ENCODE results near the gene RCOR1.

The RCOR1 gene

DNA sequence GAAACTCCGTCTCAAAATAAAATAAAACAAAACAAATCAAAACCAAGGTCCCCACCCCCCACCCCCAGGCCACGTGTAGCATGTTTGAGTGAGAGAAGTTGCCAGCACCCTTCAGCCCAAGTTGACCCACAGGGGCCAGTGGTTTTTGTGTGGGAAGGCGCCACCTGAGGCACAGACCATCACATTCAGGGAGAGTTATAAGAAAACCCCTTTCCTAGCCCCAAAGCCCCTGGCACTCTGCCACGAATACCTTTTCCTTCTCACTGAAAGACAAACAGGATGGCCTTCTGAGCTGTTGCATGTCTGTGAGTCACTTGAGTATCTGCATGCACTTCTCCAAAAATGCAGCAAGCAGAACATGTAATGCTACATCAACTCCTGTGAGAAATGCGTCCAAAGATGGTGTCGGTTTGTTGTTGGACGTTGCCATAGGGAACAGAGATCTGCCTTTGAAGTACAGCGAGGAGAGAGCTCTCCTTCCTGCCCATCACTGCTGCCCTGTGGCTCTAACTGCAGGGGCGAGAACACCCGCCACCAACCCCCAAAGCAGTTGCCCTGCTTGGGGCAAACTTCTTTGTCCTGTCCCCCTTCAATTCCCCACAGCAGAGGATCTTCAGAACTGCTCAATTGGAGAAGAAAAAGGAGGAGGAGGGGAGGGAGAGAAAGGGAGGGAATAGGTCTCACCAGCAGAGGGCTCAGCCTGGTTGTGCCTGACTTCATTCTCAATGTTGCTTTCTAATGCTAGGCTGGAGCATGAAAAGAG, 182.1 kb downstream of the RCOR1 start:
- Histone ChIP-seq H3K27ac (ENCODE audit: low read depth, low read length, poor library complexity, severe bottlenecking) (peak overlapping the region; percentile 36), H3K4me1 (ENCODE audit: insufficient read depth, low read length, severe bottlenecking) (peaks cover 33% of the 10 kb centered on the region), H2AFZ (ENCODE audit: low read length) (no peak overlapping the region), H3K9ac (ENCODE audit: low read length) (no peak overlapping the region), H3K4me2 (ENCODE audit: low read length) (no peak overlapping the region), H3K27me3 (ENCODE audit: insufficient read depth, low read length) (no peaks in the 10 kb centered on the region), H3K4me3 (ENCODE audit: low read depth, low read length, poor library complexity, severe bottlenecking) (no peak overlapping the region), H3K79me2 (ENCODE audit: insufficient read depth, low read length) (peaks cover 15% of the 10 kb centered on the region), H3F3A (ENCODE audit: insufficient read depth, low read length) (no peaks in the 10 kb centered on the region), H3K36me3 (ENCODE audit: insufficient read depth, low read length) (no peaks in the 10 kb centered on the region), H3K9me2 (ENCODE audit: low read depth, low read length) (no peaks in the 10 kb centered on the region), H3K9me3 (ENCODE audit: low read length) (no peaks in the 10 kb centered on the region), H4K20me1 (ENCODE audit: insufficient read depth, low read length) (no peaks in the 10 kb centered on the region)
- no peak for TF ChIP-seq EZH2 (IDR thresholded peaks at IDR 0.05; ENCODE audit: borderline replicate concordance, low read length)
- TF ChIP-seq, protein P1, sequence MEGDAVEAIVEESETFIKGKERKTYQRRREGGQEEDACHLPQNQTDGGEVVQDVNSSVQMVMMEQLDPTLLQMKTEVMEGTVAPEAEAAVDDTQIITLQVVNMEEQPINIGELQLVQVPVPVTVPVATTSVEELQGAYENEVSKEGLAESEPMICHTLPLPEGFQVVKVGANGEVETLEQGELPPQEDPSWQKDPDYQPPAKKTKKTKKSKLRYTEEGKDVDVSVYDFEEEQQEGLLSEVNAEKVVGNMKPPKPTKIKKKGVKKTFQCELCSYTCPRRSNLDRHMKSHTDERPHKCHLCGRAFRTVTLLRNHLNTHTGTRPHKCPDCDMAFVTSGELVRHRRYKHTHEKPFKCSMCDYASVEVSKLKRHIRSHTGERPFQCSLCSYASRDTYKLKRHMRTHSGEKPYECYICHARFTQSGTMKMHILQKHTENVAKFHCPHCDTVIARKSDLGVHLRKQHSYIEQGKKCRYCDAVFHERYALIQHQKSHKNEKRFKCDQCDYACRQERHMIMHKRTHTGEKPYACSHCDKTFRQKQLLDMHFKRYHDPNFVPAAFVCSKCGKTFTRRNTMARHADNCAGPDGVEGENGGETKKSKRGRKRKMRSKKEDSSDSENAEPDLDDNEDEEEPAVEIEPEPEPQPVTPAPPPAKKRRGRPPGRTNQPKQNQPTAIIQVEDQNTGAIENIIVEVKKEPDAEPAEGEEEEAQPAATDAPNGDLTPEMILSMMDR (IDR thresholded peaks at IDR 0.05; ENCODE audit: low read length): peak; percentile 58

DNA sequence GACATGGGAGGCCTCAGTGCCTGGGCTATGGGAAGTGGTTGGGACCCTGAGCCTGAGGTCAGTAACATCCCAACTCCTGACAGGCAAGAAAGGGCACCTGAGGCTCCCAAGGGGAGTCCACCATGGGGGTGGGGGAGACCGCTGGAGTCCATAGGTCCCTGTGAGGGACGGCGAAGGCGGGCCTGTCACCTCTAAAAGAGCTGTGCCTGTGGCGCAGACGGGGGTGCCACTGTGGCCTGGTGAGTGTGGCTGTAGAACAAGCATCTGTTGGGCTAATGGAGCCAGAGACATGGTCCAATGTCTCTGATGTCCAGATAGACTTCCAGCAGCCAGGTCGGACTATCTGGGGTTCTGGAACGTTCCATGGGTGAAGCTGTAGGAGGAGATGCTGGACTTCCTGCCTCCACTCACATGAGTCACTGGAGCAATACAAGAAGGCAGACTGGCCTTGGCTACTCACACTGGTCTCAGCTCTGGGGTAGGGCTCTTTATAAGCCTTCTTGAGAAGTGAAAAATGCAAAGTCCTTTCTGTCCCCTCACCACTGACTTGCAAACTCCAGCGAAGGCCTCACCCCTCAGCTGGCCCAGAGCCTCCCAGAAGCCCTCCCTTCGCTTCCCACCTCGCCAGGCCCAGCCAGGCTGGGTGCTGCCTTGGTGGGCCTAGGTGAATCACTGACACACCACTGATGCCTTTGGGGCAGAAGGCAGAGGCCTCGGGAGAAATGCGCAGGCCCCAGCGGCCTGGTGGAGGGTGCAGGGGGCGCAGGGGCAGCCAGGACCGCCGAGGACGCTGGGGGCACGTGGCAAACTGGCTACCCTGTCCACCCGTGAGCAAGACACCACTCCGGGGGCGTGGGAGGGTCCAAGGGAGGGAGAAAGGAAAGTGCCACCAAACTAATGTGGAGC, 183.7 kb downstream of the RCOR1 start:
- no peak overlapping the region for H2AFZ ChIP-seq (ENCODE audit: low read length)

More for the DNA sequence above, 183.7 kb downstream of the RCOR1 start:
- no peaks in the 10 kb centered on the region for H3K9me2 ChIP-seq (ENCODE audit: low read depth, low read length)
- H3K9me3 ChIP-seq (ENCODE audit: low read length): no peaks in the 10 kb centered on the region
- no peaks in the 10 kb centered on the region for H3F3A ChIP-seq (ENCODE audit: insufficient read depth, low read length)
- H4K20me1 ChIP-seq (ENCODE audit: insufficient read depth, low read length): no peaks in the 10 kb centered on the region
- no peaks in the 10 kb centered on the region for H3K36me3 ChIP-seq (ENCODE audit: insufficient read depth, low read length)
- H3K79me2 ChIP-seq (ENCODE audit: insufficient read depth, low read length): peaks cover 30% of the 10 kb centered on the region
- no peak for TF ChIP-seq EZH2 (IDR thresholded peaks at IDR 0.05; ENCODE audit: borderline replicate concordance, low read length)
- TF ChIP-seq, protein P1 (IDR thresholded peaks at IDR 0.05; ENCODE audit: low read length): no peak
- peak overlapping the region; percentile 59; the same call in 1 of the 2 replicates for H3K9ac ChIP-seq (ENCODE audit: low read length)
- peaks cover 48% of the 10 kb centered on the region for H3K4me1 ChIP-seq (ENCODE audit: insufficient read depth, low read length, severe bottlenecking)
- H3K4me2 ChIP-seq (ENCODE audit: low read length): peak overlapping the region; percentile 62
- H3K27me3 ChIP-seq (ENCODE audit: insufficient read depth, low read length): no peaks in the 10 kb centered on the region
- peak overlapping the region; percentile 73 for H3K27ac ChIP-seq (ENCODE audit: low read depth, low read length, poor library complexity, severe bottlenecking)
- peak overlapping the region; percentile 55 for H3K4me3 ChIP-seq (ENCODE audit: low read depth, low read length, poor library complexity, severe bottlenecking)

Measured in OCI-LY1 (cell line).